NCI-H1436 (cell line): ENCODE results near the gene TESMIN.
A peak's percentile ranks its signal among the peaks of the same experiment; 100 is the strongest.

Experiments
- DNase-seq: peaks from one replicate; lab custom pipeline; 2025; lab: John Stamatoyannopoulos, UW

Gene TESMIN

GRCh38 chr11:68710409-68710808 lies 40.9 kb downstream of the TESMIN start:
- no peak for DNase-seq

DNA sequence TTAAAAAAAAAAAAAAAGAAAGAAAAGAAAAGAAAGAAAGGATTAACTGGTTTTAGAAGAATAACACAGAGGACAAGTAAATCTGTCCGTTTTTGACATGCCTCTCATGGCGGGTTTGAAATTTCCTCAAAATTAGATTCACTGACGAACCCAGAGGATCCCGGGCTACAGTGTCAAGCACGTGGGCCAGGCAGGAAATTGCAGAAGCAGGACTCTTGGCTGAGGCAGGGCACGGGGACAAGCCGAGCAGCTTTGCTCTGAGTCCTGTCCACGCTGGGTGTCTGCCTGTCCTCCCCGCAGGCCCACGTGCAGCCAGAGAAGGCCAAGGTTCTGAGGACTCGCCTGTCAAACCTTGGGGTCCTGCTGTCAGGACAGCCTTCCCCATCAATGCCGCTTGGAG lies 42.3 kb downstream of the TESMIN start:
- DNase-seq = no peak

DNA sequence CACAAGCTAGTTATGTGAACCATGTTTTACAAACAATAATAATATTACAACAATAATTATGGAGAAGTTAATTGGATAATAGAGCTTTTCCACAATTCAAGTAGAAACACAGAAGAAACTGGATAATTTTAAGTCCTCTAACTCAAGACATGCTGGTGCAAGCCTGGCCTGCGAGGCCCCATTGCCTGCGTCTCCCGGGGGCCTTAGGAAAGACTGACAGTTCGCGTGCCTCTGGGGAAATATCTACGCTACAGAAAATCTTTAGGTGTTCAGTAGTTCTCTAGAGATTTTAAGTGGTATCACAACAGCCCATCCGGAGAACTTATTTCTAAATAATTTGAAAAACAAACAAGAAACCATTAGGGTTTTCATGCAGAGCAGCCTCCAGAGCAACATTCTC lies 43.8 kb downstream of the TESMIN start:
- DNase-seq = peak; percentile 14

GRCh38 chr11:68704887-68705286 lies 46.4 kb downstream of the TESMIN start:
- DNase-seq = no peak

DNA sequence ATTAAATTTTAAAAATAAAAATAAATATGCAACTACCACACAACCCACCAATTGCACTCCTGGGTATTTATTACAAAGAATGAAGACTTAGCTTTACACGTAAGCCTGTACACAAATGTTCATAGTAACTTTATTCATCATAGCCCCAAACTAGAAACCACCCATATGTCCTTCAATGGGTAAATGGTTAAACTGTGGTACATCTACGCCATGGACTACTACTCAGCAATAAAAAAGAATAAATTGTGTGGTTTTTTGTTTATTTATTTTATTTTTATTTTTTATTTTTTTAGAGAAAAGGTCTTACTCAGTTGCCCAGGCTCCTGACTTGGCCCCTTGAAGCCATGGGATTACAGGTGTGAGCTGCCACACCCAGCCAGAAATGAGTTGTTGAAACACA lies 52.3 kb downstream of the TESMIN start:
- no peak for DNase-seq

DNA sequence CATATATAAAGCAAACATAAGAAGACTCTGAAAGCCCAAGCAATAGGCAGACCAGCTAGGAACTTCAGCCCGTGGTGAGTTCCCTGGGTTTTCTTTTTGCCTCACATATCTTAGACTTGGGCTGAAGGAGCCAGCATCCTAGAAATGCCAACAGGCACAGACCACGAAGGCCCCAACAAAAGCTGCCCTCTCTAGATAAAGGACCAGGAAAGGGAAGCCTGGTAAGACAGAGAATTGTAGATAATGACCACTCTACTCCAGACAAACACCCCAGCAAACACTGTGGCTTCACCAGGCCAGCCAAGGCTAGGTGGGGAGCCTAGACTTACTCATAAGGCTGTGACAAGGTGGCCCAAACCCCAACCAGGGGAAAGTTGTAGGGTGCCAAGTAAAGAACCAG lies 55.8 kb downstream of the TESMIN start:
- DNase-seq = no peak

DNA sequence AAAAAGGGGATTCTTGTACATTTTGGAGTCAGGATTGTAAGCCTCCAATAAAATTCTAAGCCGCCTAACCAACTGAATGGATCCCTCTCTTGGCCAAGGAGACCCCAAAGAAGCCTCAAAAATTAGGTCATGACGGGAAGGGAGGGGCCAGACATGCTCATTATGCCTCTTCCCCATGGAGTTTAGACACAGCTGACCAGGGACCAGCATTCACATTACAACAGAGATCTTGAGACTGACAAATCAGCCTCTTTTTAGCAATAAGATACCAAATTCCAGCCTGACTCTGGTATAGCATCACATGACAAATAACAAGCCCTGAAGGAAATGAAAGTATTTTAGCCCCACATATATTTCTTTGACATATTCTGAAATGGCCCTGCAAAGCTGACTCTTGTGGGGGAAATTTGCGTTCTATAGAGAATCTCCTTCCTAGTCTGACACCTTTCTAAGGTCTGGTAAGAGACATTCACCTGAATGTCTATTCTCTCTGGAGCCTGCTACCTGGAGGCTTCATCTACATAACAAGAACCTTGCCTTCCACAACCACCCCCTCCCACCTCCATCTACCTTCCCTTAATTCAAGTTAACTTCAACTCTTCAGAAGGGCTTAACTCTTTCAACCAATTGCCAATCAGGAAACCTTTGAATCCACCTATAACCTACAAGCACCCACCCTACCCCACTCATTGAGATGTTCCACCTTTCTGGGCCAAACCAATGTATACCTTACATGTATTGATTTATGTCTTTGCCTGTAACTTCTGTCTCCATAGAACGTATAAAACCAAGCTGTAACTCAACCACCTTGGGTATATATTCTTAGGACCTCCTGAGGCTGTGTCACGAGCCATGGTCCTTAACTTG lies 56.7 kb downstream of the TESMIN start:
- no peak for DNase-seq

DNA sequence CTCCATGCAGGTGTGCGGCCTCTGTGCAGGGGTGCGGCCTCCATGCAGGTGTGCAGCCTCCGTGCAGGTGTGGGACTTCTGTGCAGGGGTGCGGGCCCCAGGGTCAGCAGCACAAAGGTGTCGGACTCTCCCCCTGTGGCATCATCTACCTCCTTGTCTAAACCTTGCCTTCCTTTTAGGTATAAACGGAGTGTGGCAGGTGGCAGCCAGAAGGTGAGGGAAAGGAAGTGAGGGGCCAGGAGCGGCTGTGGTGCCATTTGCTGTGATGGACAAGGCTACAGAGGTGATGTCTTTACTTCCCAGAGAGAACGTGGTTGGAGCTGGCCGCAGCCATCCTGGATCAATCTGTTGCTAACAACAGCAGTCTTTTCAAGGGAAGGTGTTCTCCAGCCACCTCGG lies 57.8 kb downstream of the TESMIN start:
- DNase-seq = no peak

- no peak for DNase-seq
Observed at GRCh38 chr11:68692871-68693483, 58.3 kb downstream of the TESMIN start.

DNA sequence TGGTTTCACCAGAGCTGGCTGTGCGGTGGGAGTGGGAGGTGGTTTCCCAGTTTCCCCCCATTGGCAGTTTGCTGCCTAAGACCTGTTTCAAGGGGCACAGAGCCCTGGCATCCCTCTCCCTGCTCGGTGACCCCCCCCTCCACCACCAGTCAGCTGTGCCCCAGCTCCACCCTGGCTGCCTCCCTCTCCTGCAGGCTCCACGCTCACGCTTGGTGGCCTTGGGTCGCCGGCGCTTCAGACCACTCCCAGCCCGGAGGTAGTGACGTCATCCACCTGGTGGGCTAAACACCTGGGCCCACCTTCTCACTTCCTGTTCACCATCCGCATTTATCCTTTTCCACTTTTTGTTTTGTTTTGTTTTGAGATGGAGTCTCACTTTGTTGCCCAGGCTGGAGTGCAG lies 59.2 kb downstream of the TESMIN start:
- DNase-seq = no peak

DNA sequence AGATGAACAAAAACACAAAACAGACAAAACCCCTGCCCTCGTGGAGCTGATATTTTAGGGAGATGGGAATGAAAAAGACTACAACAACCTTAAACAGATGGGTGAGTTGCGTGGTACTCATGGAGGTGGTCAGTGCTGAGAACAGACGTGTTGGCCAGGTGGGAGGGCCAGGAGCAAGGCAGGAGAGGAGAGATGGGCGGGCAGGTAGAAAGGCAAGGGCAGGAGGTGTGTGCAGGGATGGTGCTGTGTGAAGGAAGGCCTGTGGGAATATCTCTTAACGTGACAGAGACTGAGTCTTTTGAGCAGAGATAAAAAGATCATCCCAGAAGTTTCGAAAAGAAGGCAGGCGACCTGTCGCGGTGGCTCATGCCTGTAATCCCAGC lies 59.9 kb downstream of the TESMIN start:
- no peak for DNase-seq

DNA sequence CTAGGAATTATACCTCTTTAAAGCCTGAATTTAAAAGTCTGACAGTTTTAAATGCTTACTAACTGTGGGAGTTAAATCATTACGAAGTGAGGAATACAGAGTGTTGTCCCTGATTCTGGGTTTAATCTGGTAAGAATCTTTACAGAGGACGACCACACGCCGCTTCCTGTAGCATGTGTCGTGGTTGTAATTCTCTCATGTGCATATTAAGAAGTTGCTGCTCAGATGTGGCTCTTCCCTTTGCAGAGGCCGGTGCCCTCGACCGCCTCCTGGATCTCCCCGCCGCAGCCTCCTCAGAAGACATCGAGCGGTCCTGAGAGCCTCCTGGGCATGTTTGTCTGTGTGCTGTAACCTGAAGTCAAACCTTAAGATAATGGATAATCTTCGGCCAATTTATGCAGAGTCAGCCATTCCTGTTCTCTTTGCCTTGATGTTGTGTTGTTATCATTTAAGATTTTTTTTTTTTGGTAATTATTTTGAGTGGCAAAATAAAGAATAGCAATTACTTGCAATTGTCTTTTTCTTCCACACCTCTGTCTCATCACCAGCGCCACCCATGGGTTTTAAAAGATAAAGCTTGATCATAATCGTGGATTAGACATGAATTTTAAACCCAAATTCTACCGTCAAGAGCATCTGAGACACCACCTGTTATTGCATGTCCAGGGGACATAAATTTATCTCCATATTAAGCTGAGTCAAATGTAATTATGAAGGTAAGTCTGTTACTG lies 60.5 kb downstream of the TESMIN start:
- no peak for DNase-seq

- no peak for DNase-seq
Observed at GRCh38 chr11:68689737-68690625, 61.3 kb downstream of the TESMIN start.

- no peak for DNase-seq
Observed at GRCh38 chr11:68688881-68689280, 62.4 kb downstream of the TESMIN start.

- DNase-seq = no peak
Observed at GRCh38 chr11:68687986-68688385, 63.3 kb downstream of the TESMIN start.

DNA sequence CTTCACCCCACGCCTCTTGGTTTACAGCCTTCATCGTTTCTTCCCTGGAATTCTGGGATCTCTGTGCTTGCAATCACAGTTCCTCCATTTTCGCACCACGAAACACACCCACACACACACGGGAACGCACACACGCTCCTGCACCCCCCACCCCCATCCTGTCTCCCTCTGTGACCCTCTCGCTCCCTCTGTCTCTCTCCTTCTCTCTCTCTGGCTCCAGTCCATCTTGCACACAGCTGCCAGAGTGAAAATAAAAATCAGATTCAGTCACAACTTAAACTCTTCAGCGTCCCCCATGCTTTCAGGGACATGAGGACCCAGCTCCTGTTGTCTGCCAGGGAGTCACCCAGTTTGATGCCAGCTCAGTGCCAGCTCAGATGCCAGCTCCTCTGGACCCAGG lies 64.0 kb downstream of the TESMIN start:
- no peak for DNase-seq

- DNase-seq = no peak
Observed at GRCh38 chr11:68686486-68686885, 64.8 kb downstream of the TESMIN start.

- no peak for DNase-seq
Observed at GRCh38 chr11:68685656-68686380, 65.5 kb downstream of the TESMIN start.

- DNase-seq = no peak
Observed at GRCh38 chr11:68684385-68685356, 66.6 kb downstream of the TESMIN start, which contains the start of gene GAL. GAL (plus strand) TSS chr11:68684544; CDS start chr11:68684924, 380 bp downstream.
